HEK293T (cell line): Measurements from ENCODE around the gene WDFY1.

ENCODE experiments used
- BHLHE40 ChIP-seq: fragments of 450-650 bp; IDR thresholded peaks from 2 replicates; pipeline ENCODE4 v1.6.1; 2016; ENCODE audit warnings: mild to moderate bottlenecking, moderate library complexity, borderline replicate concordance
- FOXK2 ChIP-seq: fragments of 450-650 bp; IDR thresholded peaks from 2 replicates; pipeline ENCODE4 v1.6.1; 2016; ENCODE audit warnings: mild to moderate bottlenecking
- FOXM1 ChIP-seq: fragments of 450-650 bp; IDR thresholded peaks from 2 replicates; pipeline ENCODE4 v1.6.1; 2017; ENCODE audit warnings: mild to moderate bottlenecking, borderline replicate concordance
- L3MBTL2 ChIP-seq: fragments of 450-650 bp; conservative IDR thresholded peaks from 2 replicates; pipeline ENCODE4 v1.6.1; 2016; ENCODE audit warnings: mild to moderate bottlenecking
- LEF1 ChIP-seq: fragments of 450-650 bp; IDR thresholded peaks from 2 replicates; pipeline ENCODE4 v1.6.1; 2017; ENCODE audit warnings: mild to moderate bottlenecking, borderline replicate concordance
- NFRKB ChIP-seq: fragments of 450-650 bp; IDR thresholded peaks from 2 replicates; pipeline ENCODE4 v1.6.1; 2016; ENCODE audit warnings: mild to moderate bottlenecking, moderate library complexity
- SP1 ChIP-seq: fragments of 450-650 bp; IDR thresholded peaks from 2 replicates; pipeline ENCODE4 v1.6.1; 2017
- SUZ12 ChIP-seq: fragments of 450-650 bp; IDR thresholded peaks from 2 replicates; pipeline ENCODE4 v1.6.1; 2016; ENCODE audit warnings: mild to moderate bottlenecking
- TARDBP ChIP-seq: fragments of 450-650 bp; IDR thresholded peaks from 2 replicates; pipeline ENCODE4 v1.6.1; 2016
- TF ChIP-seq, protein P1 (sequence below): fragments of 450-650 bp; IDR thresholded peaks from 2 replicates; pipeline ENCODE4 v1.6.1; 2016

DNA sequence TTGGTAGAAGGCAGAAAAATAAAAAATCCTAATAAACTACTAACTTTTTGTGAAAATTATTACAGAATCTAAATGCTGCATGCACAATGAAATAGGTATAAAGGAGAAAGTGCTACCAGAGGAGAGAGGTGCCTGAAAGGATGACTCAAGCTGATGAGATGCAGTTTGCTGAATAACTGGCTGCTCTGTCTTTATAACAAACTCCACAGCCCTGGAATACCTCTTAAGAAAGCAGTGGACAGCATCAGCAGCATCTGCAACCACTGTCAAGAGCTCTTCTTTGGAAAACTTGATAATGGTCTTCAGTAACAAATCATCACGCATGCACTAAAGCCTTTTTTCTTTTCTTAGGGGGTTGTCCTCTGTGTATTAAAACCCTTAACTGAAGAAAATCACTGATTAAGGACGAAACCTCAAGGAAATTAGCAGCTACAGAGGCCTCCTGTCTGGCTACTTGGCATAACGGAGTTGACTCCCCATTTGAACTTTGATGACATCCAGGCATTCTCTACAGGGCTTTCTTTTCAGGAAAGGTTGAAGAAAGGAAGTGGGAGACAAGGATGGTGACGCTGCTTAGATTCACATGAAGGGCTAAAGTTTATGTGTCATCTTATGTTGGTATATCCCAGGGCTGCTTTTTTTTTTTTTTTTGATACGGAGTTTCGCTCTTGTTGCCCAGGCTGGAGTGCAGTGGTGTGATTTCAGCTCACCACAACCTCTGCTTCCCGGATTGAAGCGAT, 28.8 kb downstream of the WDFY1 start:
- TF ChIP-seq BHLHE40 (no peak), NFRKB (no peak), FOXK2 (no peak), SUZ12 (no peak), L3MBTL2 (no peak), LEF1 (no peak), FOXM1 (no peak), SP1 (no peak), TARDBP (no peak)
- TF ChIP-seq, protein P1, sequence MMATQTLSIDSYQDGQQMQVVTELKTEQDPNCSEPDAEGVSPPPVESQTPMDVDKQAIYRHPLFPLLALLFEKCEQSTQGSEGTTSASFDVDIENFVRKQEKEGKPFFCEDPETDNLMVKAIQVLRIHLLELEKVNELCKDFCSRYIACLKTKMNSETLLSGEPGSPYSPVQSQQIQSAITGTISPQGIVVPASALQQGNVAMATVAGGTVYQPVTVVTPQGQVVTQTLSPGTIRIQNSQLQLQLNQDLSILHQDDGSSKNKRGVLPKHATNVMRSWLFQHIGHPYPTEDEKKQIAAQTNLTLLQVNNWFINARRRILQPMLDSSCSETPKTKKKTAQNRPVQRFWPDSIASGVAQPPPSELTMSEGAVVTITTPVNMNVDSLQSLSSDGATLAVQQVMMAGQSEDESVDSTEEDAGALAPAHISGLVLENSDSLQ, result no peak
